ENCODE results near the gene FAM221B. TPM values are rescaled to one million over a fixed set of nuclear protein-coding genes. Genes with fewer than 3 reads are reported as not detected.

The FAM221B gene
- total and polyA plus RNA-seq, 9 of the 15 experiments (the other 6 are each of a cell fraction or from before 2014, with no cell fraction given), result 0.01 TPM; not detected in 8

DNA sequence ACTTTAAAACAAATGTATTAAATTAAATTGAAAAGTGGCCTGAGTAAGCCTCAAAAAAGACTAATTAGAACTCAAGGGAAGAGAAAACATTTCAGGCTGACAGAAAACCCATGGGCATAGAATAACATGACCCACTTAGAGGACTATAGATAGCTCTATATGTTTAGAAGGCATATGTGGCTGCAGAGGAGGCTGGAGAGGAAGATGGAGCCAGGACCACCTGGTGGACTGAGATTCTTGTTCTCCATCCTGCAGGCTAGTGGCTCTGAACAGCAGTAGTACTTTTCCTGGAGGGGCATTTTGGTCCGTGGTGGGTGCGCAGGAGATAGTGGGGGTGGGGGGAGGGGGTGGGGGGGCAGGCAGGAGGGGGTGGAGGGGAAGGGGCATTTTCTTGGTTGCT, 47.5 kb downstream of the FAM221B start:
- Histone ChIP-seq H3K4me2 (ENCODE audit: insufficient read depth, low read length) (no peak overlapping the region), H3K27ac (ENCODE audit: extremely low read depth, low read depth, low read length) (no peak overlapping the region), H3K4me3 (no peak overlapping the region), H3K36me3 (ENCODE audit: control insufficient read depth, insufficient read depth, low read length) (peaks cover 9% of the 10 kb centered on the region; the same call in 2 of the 3 replicates), H3K79me2 (ENCODE audit: control insufficient read depth, insufficient read depth, low read length) (no peaks in the 10 kb centered on the region), H3K9me1 (ENCODE audit: control insufficient read depth, insufficient read depth, low read length) (no peaks in the 10 kb centered on the region), H4K20me1 (replicated peaks; ENCODE audit: control insufficient read depth, insufficient read depth, low read length) (no peaks in the 10 kb centered on the region), H3K27me3 (ENCODE audit: control insufficient read depth in 2 of 2, insufficient read depth in 2 of 2, low read length in 2 of 2) (no peaks in the 10 kb centered on the region), H2AFZ (ENCODE audit: low read depth, low read length) (no peak overlapping the region), H3K9me3 (replicated peaks; ENCODE audit: control insufficient read depth, insufficient read depth, low read depth, low read length) (no peaks in the 10 kb centered on the region), H3K4me1 (replicated peaks in 1 of 2; ENCODE audit: control insufficient read depth in 2 of 2, insufficient read depth in 2 of 2, low read length in 2 of 2) (peaks cover 0 to 2% of the 10 kb centered on the region in 2 experiments; a peak in 2 of 5 replicates), H3K9ac (ENCODE audit: insufficient read depth in 1 of 2, low read depth in 2 of 2, low read length in 2 of 2) (no peak overlapping the region)
- ATAC-seq, result no peak
- in situ Hi-C loops (cut with MboI), result no loop called here
- FAIRE-seq, result no peak
- WGBS (ENCODE audit: insufficient coverage, low coverage, missing lambda C conversion rate), result 40% methylated on average over 1 of the region's 2 CpGs
- no TSS peak for BruUV-seq (replicated peaks)
- ChIA-PET CTCF (ENCODE audit: low intra/inter-chr PET ratio) (no interaction called here), POLR2A (no interaction called here)
- intact Hi-C loops (cut with micrococcal nuclease), result no loop called here
- no peak for DNase-seq (ENCODE audit: extremely low read depth in 1 of 4, low spot score in 3 of 4)
- TF ChIP-seq SP2 (IDR thresholded peaks at IDR 0.05; ENCODE audit: extremely low read depth, low read depth, low read length, poor library complexity, severe bottlenecking) (no peak), ETV1 (tag; conservative IDR thresholded peaks at IDR 0.05; ENCODE audit: low read depth) (no peak), ZC3H4 (CRISPR knock-in tag; IDR thresholded peaks at IDR 0.05; ENCODE audit: borderline replicate concordance) (no peak), TEAD4 (IDR thresholded peaks at IDR 0.05; ENCODE audit: low read length) (no peak), TEAD4 (CRISPR knock-in tag; IDR thresholded peaks at IDR 0.05; ENCODE audit: borderline replicate concordance) (no peak), GTF2F1 (IDR thresholded peaks at IDR 0.05; ENCODE audit: low read depth, low read length) (no peak), HOXB6 (CRISPR knock-in tag; IDR thresholded peaks at IDR 0.05; ENCODE audit: borderline replicate concordance) (no peak), NONO (IDR thresholded peaks at IDR 0.05; ENCODE audit: low read depth in 2 of 2, low read length in 1 of 2) (no peak), MAFG (tag; conservative IDR thresholded peaks at IDR 0.05) (no peak), CHAMP1 (IDR thresholded peaks at IDR 0.05) (no peak), ZNF3 (CRISPR knock-in tag; IDR thresholded peaks at IDR 0.05) (no peak), KLF13 (tag; IDR thresholded peaks at IDR 0.05; ENCODE audit: borderline replicate concordance, low read depth) (no peak), FOS (IDR thresholded peaks at IDR 0.05; ENCODE audit: extremely low read depth, insufficient read length) (no peak)

Data from K562 (cell line).